Effector CD4-positive, alpha-beta T cell (primary cell): ENCODE data around the gene PHPT1.

Source experiments
- DNase-seq: peaks from one replicate; pipeline ENCODE4 v3.0.0-alpha.2; 2020

Gene PHPT1

GRCh38 chr9:136849960-136850865 is 1.0 kb downstream of the PHPT1 start:
- DNase-seq = no peak

DNA sequence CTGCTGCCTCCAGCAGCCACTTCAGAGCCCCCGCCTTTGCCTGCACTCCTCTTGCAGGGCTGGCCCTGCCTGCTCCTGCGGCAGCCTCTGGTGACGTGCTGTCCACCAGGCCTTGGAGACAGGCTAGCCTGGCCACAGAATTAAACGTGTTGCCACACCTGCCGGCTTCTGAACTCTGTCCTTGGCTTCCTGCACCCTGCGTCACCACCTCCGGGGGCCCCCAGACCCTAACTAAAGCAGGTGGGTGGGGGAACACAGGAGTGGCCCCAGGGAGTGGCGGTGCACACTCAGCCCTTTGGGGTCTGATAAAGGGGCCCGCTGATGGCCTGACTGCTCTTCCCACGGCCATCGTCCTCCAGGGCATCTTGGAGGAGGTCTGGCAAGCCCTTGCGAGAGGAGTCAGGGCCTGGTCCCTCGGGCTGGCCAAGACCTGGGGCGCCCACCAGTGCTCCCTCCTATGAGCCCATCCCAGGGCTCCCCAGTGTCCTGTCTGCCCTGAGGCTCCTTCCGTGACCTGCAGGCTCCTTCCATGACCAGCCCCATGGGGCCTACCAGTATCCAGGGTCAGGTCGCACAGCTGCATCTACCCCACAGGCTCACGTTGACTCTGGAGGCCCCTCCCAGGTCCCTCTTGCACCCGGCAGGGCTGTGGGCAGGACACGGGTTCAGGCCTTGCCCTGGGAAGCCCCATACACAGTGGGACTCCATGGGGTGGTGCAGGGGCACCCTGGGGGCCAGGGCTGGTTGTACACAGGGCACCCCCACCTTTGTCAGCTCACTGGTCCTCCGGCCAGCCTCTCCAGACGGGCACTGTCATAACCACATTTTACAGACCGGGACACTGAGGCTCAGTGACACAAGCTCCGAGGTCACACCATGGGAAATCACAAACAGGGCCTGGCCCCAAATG is 1.9 kb downstream of the PHPT1 start:
- no peak for DNase-seq

DNA sequence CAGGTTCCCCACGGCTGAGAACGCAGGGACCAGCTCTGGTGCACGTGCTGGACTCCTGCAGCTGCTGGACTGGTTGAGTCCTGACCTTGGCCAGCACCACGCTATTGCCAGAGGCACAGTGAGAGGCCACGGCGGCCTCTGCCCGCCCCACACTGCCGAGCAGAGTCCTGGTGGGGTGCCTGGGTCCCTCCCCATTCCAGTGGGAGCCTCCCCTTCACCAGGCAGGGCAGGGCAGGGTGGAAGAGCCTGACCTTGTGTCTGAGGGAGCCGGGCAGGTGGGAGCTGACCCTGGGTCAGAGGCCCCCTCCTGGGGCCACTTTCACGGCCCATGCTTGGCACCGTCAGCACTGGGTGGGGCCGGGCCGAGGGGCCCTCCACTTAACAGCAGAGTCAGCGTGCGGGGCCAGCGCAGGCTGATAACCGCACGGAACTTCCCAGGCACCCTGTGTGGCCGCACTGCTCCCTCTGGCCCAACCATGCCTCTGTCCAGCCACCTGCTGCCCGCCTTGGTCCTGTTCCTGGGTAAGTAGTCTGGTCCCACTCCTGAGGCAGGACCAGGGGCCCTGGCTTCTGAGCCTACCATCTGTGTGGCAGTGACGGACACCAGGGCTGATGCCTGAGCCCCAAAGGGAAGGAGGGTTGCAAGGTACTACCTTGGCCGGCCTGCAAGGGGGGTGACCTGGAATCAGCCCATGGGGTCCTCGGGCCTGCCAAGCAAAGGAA is 2.9 kb downstream of the PHPT1 start, which contains the start of gene MAMDC4:
Gene MAMDC4, plus strand, starts transcription at position 406 of the 723 bp plus-strand sequence. Its CDS starts 71 bp downstream, at position 477.
- no peak for DNase-seq

- DNase-seq = no peak
These were observed 3.7 kb downstream of the PHPT1 start for GRCh38 chr9:136852664-136853595.

DNA sequence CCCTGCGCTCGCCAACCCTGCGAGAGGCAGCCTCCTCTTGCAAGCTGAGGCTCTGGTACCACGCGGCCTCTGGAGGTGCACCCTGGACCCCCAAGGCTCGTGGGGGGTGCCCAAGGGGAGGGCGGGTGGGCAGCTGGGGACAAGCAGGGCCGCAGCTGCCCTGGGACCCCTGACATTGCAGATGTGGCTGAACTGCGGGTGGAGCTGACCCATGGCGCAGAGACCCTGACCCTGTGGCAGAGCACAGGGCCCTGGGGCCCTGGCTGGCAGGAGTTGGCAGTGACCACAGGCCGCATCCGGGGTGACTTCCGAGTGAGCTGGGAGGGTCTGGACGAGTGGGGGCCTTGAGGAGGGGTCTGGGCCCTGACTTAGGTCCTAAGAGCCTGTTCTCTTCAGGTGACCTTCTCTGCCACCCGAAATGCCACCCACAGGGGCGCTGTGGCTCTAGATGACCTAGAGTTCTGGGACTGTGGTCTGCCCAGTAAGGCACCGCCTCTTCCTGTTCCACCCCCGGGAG is 4.4 kb downstream of the PHPT1 start:
- no peak for DNase-seq

GRCh38 chr9:136854113-136854841 is 5.1 kb downstream of the PHPT1 start:
- DNase-seq = no peak

DNA sequence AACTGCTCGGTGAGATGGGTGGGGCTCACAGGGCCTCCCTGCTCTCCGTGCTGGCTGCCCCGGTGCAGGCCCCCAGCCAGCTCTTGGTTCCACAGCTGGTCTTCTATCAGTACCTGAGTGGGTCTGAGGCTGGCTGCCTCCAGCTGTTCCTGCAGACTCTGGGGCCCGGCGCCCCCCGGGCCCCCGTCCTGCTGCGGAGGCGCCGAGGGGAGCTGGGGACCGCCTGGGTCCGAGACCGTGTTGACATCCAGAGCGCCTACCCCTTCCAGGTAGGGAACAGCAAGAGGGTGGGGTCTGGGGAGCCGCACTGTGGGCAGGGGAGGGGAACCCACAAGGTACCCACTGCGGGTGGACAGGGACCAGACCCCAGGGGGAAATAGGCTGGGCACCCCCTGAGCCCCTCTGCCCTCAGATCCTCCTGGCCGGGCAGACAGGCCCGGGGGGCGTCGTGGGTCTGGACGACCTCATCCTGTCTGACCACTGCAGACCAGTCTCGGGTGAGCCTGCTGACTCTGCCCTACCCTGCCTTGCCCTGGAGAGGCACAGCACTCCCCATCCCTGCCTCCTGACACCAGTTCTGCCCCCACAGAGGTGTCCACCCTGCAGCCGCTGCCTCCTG is 5.7 kb downstream of the PHPT1 start:
- no peak for DNase-seq

- no peak for DNase-seq
These were observed 6.4 kb downstream of the PHPT1 start for GRCh38 chr9:136855461-136856078.

DNA sequence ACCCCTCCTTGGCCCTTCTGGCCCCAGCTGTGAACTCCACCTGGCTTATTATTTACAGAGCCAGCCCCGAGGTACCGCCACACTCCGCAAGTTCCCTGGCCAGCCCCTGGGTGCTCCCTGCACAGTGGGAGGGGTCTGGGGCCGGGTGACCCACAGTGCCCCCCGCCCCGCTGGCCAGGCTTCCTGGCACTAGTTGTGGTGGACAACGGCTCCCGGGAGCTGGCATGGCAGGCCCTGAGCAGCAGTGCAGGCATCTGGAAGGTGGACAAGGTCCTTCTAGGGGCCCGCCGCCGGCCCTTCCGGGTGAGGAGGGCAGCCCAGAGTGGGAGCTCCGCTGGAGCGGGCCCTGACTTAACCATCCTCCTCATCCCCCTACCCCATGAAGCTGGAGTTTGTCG is 6.9 kb downstream of the PHPT1 start:
- no peak for DNase-seq

DNA sequence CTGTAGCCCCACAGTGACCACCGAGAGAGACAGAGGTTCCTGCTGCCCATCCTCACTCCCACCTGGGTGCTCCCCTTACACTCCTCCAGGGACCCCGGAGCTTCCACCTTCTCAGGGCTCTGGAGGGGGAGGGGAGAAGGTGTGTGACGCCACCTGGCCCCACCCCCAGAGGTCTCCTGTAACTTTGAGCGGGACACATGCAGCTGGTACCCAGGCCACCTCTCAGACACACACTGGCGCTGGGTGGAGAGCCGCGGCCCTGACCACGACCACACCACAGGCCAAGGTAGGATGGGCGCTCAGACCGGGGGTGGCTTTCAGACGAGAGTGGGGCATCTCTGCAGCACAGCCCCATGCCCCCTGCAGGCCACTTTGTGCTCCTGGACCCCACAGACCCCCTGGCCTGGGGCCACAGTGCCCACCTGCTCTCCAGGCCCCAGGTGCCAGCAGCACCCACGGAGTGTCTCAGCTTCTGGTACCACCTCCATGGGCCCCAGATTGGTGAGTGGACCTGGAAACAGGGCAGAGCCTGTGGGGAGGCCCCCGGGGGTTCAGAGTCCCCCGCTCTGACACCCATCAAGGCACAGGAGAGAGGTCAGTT is 7.4 kb downstream of the PHPT1 start:
- no peak for DNase-seq

DNA sequence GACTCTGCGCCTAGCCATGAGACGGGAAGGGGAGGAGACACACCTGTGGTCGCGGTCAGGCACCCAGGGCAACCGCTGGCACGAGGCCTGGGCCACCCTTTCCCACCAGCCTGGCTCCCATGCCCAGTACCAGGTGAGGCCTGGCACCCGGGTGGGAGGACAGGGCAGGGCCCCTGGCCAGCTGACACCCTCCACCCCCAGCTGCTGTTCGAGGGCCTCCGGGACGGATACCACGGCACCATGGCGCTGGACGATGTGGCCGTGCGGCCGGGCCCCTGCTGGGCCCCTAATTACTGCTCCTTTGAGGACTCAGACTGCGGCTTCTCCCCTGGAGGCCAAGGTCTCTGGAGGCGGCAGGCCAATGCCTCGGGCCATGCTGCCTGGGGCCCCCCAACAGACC is 8.0 kb downstream of the PHPT1 start:
- DNase-seq = no peak

GRCh38 chr9:136857581-136858412 is 8.6 kb downstream of the PHPT1 start:
- DNase-seq = no peak

DNA sequence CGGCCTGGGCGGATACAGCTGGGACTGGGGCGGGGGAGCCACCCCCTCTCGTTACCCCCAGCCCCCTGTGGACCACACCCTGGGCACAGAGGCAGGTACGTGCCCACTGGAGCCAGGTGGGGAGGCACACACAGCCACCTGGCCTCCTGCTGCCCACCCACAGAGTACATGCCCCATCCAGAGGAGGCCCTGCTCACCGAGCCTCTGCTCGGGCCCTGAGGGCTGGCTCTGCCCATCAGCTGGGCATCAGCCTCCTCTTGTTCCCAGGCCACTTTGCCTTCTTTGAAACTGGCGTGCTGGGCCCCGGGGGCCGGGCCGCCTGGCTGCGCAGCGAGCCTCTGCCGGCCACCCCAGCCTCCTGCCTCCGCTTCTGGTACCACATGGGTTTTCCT is 9.2 kb downstream of the PHPT1 start:
- no peak for DNase-seq

- DNase-seq = no peak
These were observed 9.9 kb downstream of the PHPT1 start for GRCh38 chr9:136858844-136859757.

GRCh38 chr9:136860529-136860928 is 11.3 kb downstream of the PHPT1 start:
- DNase-seq = no peak

GRCh38 chr9:136860933-136861873 is 12.0 kb downstream of the PHPT1 start:
- no peak for DNase-seq
